Heart left ventricle (tissue), 16 donors: Measurements from ENCODE around the gene TNFAIP8L1. TPM values are rescaled to one million over a fixed set of nuclear protein-coding genes. Genes with fewer than 3 reads are reported as not detected.
A peak's percentile ranks its signal among the peaks of the same experiment; 100 is the strongest.

Experiments
- ATAC-seq, 4 donors: fragments of 200-7000 bp; cut with Tn5 transposase; one replicate each; pipeline ENCODE4 v1.9.1; 2020 to 2022; ENCODE audit warnings: moderate library complexity in 4 of 4, mild to moderate bottlenecking in 3 of 4, moderate number of reproducible peaks in 1 of 4
- DNase-seq, 5 donors: peaks; one replicate each; pipeline ENCODE4 v3.0.0-alpha.2; 2020
- H3K27ac ChIP-seq, 12 donors: fragments of 200-600 bp; sonication (generic) in 4 of 12; one replicate each; pipeline versions ENCODE4 v1.5.0 to v1.8.0; 2016 to 2022; ENCODE audit warnings: mild to moderate bottlenecking in 2 of 12
- H3K27me3 ChIP-seq, 9 donors: fragments of 200-600 bp; sonication (generic) in 2 of 9; one replicate each; pipeline versions ENCODE4 v1.5.1 to v1.8.0; 2016 to 2022; ENCODE audit warnings: mild to moderate bottlenecking in 3 of 9
- H3K36me3 ChIP-seq, 9 donors: fragments of 200-600 bp; sonication (generic) in 2 of 9; one replicate each; pipeline versions ENCODE4 v1.5.0 to v1.8.0; 2018 to 2022; ENCODE audit warnings: mild to moderate bottlenecking in 2 of 9
- H3K4me1 ChIP-seq, 12 donors: fragments of 200-600 bp; sonication (generic) in 4 of 12; one replicate each; pipeline versions ENCODE4 v1.5.0 to v1.8.0; 2016 to 2022; ENCODE audit warnings: mild to moderate bottlenecking in 3 of 12
- H3K4me3 ChIP-seq, 12 donors: fragments of 200-600 bp; sonication (generic) in 4 of 12; one replicate each; pipeline versions ENCODE4 v1.5.0 to v1.8.0; 2017 to 2022; ENCODE audit warnings: mild to moderate bottlenecking in 9 of 12, moderate library complexity in 4 of 12
- H3K9me3 ChIP-seq, 12 donors: fragments of 200-600 bp; sonication (generic) in 4 of 12; one replicate each; pipeline versions ENCODE4 v1.5.0 to v1.8.0; 2016 to 2022; ENCODE audit warnings: mild to moderate bottlenecking in 1 of 12
- CTCF ChIP-seq, 12 donors: fragments of 200-600 bp; sonication (generic) in 4 of 12; IDR thresholded peaks; one replicate each; pipeline versions ENCODE4 v1.5.0 to v1.8.0; 2018 to 2022; ENCODE audit warnings: antibody characterized with exemption in 12 of 12, mild to moderate bottlenecking in 5 of 12
- POLR2A ChIP-seq, 2 donors: fragments of 450-650 bp; IDR thresholded peaks; one replicate each; pipeline ENCODE4 v1.6.1; 2017; ENCODE audit warnings: antibody characterized with exemption in 2 of 2, mild to moderate bottlenecking in 2 of 2, moderate library complexity in 2 of 2
- WGBS, 4 donors: extraction: QIAGEN DNeasy Blood & Tissue Kit in 2 of 4; methylation state at CpG; one replicate each; pipeline versions ENCODE4 v1.1.5 to v1.1.7; 2013 to 2018; 5-methylcytosine and 5-hydroxymethylcytosine counted together
- intact Hi-C, 10 donors: fragments of 100-400 bp; cut with DNase I; formaldehyde crosslinking; loops; one replicate each; pipeline versions ENCODE4 v1.11.1 to v1.14.2; 2022
- polyA plus RNA-seq, 2 donors: library from polyadenylated mRNA; stranded (reverse); fragments of 200-250 nt; gene quantifications; one replicate each; pipeline ENCODE4 v1.2.3, GENCODE V29; 2013
- total RNA-seq, 9 donors: library from RNA; depleted of rRNA in 2 of 9; stranded (reverse); fragments of >200 nt in 2 of 9; fragmentation: NEBNext Ultra II Directional in 3 of 9; extraction: Animal tissue kit (Norgen Biotek cat#: 25700) in 3 of 9; gene quantifications; one replicate each; pipeline versions ENCODE4 v1.1.0 to v1.2.4, GENCODE V29; 2016 to 2023
- donor health status: ischemic (EF 13 %, LVEDD 7.1; RV severe dilation, severe dysfunction).
- donor health status: healthy with polysubstance abuse.
- donor health status: DM: no; HTN: yes; CAD: no.
- donor health status: DM: no; HTN: no; CAD: no.
- donor health status: ischemic (EF 25% LVEDD 6.9; RV normal size, moderate dysfunction).
- donor health status: ischemic (EF 25% LVEDD 5.7; RV mildly dilated, moderate dysfunction).
- donor health status: healthy.
- donor health status: DM: yes; HTN: yes; CAD: no.
- donor health status: ischemic (EF 35%, LVEDD 5.7; RV mildly dilated, moderate dysfunction).
- donor health status: nonischemic (EF 11% LVEDD 7.7; RV severe dilation, severe dysfunction).
- donor health status: DM: yes; HTN: yes; CAD: no.
- donor health status: PGD.
- donor health status: ischemic (EF 29% LVEDD 5.4; RV normal size, mild dysfunction).
- donor health status: nonischemic (EF 23%, LVEDD 6.1; RV moderate dilation, normal function).

Gene TNFAIP8L1
- total and polyA plus RNA-seq, 11 donors: 2.8 to 15.1 (median 6.1) TPM

GRCh38 chr19:4598712-4599111, 40.6 kb upstream of the TNFAIP8L1 start:
- 10 to 15% (median 11%) methylated on average over 11 to 17 of the region's 17 CpGs for WGBS, 4 donors
- TF ChIP-seq CTCF (IDR thresholded peaks at IDR 0.05) (no peak), POLR2A (IDR thresholded peaks at IDR 0.05) (no peak)
- peaks cover 0 to 16% (median 1%) of the 10 kb centered on the region in 12 donors for H3K4me1 ChIP-seq
- no peak for DNase-seq
- no peaks in the 10 kb centered on the region for H3K36me3 ChIP-seq
- no peak for ATAC-seq
- H3K4me3 ChIP-seq: peak overlapping the region in 1 of 12 donors; percentile 31
- peaks cover 13 to 64% (median 31%) of the 10 kb centered on the region in 9 donors for H3K27me3 ChIP-seq
- intact Hi-C loops: no loop called here
- H3K9me3 ChIP-seq: no peaks in the 10 kb centered on the region
- no peak overlapping the region for H3K27ac ChIP-seq

- no peak for DNase-seq
Measured at GRCh38 chr19:4600082-4600481, 39.2 kb upstream of the TNFAIP8L1 start.

GRCh38 chr19:4600893-4601292, 38.4 kb upstream of the TNFAIP8L1 start:
- Histone ChIP-seq H3K9me3 (no peaks in the 10 kb centered on the region), H3K36me3 (no peaks in the 10 kb centered on the region), H3K27ac (no peak overlapping the region), H3K27me3 (peaks cover 13 to 51% (median 31%) of the 10 kb centered on the region in 9 donors), H3K4me3 (no peak overlapping the region), H3K4me1 (peaks cover 0 to 16% (median 1%) of the 10 kb centered on the region in 12 donors)
- intact Hi-C loops: no loop called here
- peak in 1 of 5 donors; percentile 7 for DNase-seq
- no peak for TF ChIP-seq CTCF (IDR thresholded peaks at IDR 0.05)
- TF ChIP-seq POLR2A (IDR thresholded peaks at IDR 0.05): no peak
- whole genome bisulfite sequencing, 4 donors: 71 to 81% (median 72%) methylated on average over 5 of the region's 5 CpGs
- ATAC-seq: no peak

More at GRCh38 chr19:4600082-4600481, 39.2 kb upstream of the TNFAIP8L1 start:
- intact Hi-C loops: no loop called here
- TF ChIP-seq CTCF (IDR thresholded peaks at IDR 0.05) (no peak), POLR2A (IDR thresholded peaks at IDR 0.05) (no peak)
- peaks cover 0 to 16% (median 1%) of the 10 kb centered on the region in 12 donors for H3K4me1 ChIP-seq
- no peak for ATAC-seq
- no peaks in the 10 kb centered on the region for H3K9me3 ChIP-seq
- no peak overlapping the region for H3K27ac ChIP-seq
- H3K36me3 ChIP-seq: no peaks in the 10 kb centered on the region
- no peak overlapping the region for H3K4me3 ChIP-seq
- H3K27me3 ChIP-seq: peaks cover 13 to 59% (median 31%) of the 10 kb centered on the region in 9 donors
- WGBS, 4 donors: 82 to 88% (median 88%) methylated on average over 10 of the region's 10 CpGs

- Histone ChIP-seq H3K27ac (no peak overlapping the region), H3K4me1 (peaks cover 0 to 22% (median 6%) of the 10 kb centered on the region in 12 donors), H3K36me3 (no peaks in the 10 kb centered on the region), H3K9me3 (no peaks in the 10 kb centered on the region), H3K27me3 (peaks cover 10 to 37% (median 18%) of the 10 kb centered on the region in 9 donors), H3K4me3 (no peak overlapping the region)
- intact Hi-C loops: no loop called here
- WGBS, 4 donors: 91 to 93% (median 91%) methylated on average over 5 of the region's 5 CpGs
- DNase-seq: no peak
- TF ChIP-seq POLR2A (IDR thresholded peaks at IDR 0.05): no peak
- TF ChIP-seq CTCF (IDR thresholded peaks at IDR 0.05): no peak
- no peak for ATAC-seq
Measured at GRCh38 chr19:4602173-4602788, 37.0 kb upstream of the TNFAIP8L1 start.
